ENCODE measurements around the gene ADAM10. TPM values are rescaled to one million over a fixed set of nuclear protein-coding genes. Genes with fewer than 3 reads are reported as not detected.

Gene ADAM10
- total and polyA plus RNA-seq, 2 donors (not counting 1 experiment from before 2014, with no cell fraction given), result 18.8 to 138 TPM

DNA sequence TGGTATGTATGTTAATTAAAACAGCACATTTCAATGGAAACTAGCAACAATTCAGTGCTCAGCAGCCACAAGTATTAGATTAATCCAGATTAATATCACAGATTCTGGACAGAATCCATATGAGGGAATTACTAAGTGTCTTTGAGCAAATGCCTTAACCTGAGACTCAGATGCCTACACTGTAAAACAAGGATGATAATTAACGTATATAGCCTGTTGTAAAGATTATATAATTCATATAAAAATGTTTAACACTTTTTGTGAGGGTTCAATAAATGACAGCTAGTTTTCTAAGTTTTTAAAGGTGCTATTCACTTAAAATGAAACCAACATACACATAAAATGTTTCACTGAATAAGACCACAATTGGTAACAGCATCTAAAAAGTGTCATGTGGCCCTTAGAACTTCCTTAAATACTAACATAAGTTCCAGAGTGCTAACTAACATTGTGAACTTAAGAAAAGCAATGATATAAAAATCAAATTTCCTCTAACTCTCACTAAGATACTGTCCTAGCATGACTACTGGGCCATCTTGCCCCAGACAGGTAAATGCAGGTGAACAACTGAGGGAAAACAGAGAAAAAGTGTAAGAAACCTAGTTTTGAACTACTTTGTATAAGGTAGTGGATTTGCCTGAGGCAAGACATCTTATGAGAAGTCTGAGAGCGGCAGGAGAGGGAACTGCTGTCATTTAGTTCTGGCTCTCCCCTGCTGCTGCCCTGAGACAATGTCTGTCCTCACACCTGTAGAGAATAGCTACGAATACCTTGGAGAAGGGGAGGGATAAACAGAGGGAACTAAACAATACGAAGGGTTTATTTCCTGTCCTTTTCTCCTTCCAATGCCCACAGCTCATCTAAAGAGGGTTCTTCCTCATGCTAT, 151.3 kb downstream of the ADAM10 start:
- intact Hi-C loops (cut with micrococcal nuclease), result no loop called here
- DNase-seq (no peak), ATAC-seq (ENCODE audit: low read depth) (no peak)
- no peak overlapping the region for H3K4me2 ChIP-seq (replicated peaks; ENCODE audit: low read depth, low read length, poor library complexity, severe bottlenecking)
- Mint-ChIP-seq H3K27me3 (no peaks in the 10 kb centered on the region), H3K4me3 (no peak overlapping the region), H3K9me3 (ENCODE audit: insufficient read depth) (no peaks in the 10 kb centered on the region), H3K27ac (no peak overlapping the region), H3K4me1 (no peaks in the 10 kb centered on the region)
- H3K4me3 ChIP-seq (ENCODE audit: control extremely low read depth in 1 of 5, extremely low read depth in 1 of 5, insufficient read depth in 1 of 5, low read depth in 2 of 5, low read length in 4 of 5), result no peak overlapping the region
- POLR2A ChIA-PET, result no interaction called here
- 100% methylated on average over 2 of the region's 4 CpGs for WGBS (ENCODE audit: insufficient coverage)
- no peaks in the 10 kb centered on the region for H3K9me3 ChIP-seq (ENCODE audit: control extremely low read depth in 1 of 3, control insufficient read depth in 2 of 3, insufficient read depth in 1 of 3, low read length in 2 of 3)
- no peak overlapping the region for H3K27ac ChIP-seq (ENCODE audit: low read length in 2 of 2)
- CTCF ChIA-PET, result no interaction called here
- H3K27me3 ChIP-seq (replicated peaks in 1 of 4; ENCODE audit: control extremely low read depth in 1 of 4, control insufficient read depth in 3 of 4, insufficient read depth in 4 of 4, low read length in 3 of 4), result no peaks in the 10 kb centered on the region
- H2AFZ ChIP-seq (ENCODE audit: insufficient read depth, low read depth, low read length, poor library complexity, severe bottlenecking), result no peak overlapping the region
- no peaks in the 10 kb centered on the region for H4K20me1 ChIP-seq (ENCODE audit: control insufficient read depth, insufficient read depth, low read length, poor library complexity, severe bottlenecking)
- no peaks in the 10 kb centered on the region for H3K4me1 ChIP-seq (ENCODE audit: control insufficient read depth in 2 of 2, insufficient read depth in 2 of 2, low read length in 2 of 2)
- no peaks in the 10 kb centered on the region for H3K79me2 ChIP-seq (ENCODE audit: control insufficient read depth, insufficient read depth, low read length)
- peaks cover 4 to 35% of the 10 kb centered on the region in 2 experiments for H3K36me3 ChIP-seq (replicated peaks in 1 of 2; ENCODE audit: control extremely low read depth in 1 of 2, control insufficient read depth in 1 of 2, extremely low read depth in 1 of 2, insufficient read depth in 2 of 2, low read length in 1 of 2)
- H3K9ac ChIP-seq (ENCODE audit: low read length), result no peak overlapping the region
- TF ChIP-seq EZH2 (IDR thresholded peaks at IDR 0.05; ENCODE audit: borderline replicate concordance, insufficient read depth, low read depth, low read length, poor library complexity, severe bottlenecking), result no peak
- TF ChIP-seq, protein P1, sequence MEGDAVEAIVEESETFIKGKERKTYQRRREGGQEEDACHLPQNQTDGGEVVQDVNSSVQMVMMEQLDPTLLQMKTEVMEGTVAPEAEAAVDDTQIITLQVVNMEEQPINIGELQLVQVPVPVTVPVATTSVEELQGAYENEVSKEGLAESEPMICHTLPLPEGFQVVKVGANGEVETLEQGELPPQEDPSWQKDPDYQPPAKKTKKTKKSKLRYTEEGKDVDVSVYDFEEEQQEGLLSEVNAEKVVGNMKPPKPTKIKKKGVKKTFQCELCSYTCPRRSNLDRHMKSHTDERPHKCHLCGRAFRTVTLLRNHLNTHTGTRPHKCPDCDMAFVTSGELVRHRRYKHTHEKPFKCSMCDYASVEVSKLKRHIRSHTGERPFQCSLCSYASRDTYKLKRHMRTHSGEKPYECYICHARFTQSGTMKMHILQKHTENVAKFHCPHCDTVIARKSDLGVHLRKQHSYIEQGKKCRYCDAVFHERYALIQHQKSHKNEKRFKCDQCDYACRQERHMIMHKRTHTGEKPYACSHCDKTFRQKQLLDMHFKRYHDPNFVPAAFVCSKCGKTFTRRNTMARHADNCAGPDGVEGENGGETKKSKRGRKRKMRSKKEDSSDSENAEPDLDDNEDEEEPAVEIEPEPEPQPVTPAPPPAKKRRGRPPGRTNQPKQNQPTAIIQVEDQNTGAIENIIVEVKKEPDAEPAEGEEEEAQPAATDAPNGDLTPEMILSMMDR (IDR thresholded peaks at IDR 0.05), result no peak

GRCh38 chr15:58595516-58596263, 153.8 kb downstream of the ADAM10 start:
- no peaks in the 10 kb centered on the region for H3K4me1 Mint-ChIP-seq
- CTCF ChIA-PET, result no interaction called here
- H3K4me3 ChIP-seq (ENCODE audit: control extremely low read depth in 1 of 5, extremely low read depth in 1 of 5, insufficient read depth in 1 of 5, low read depth in 2 of 5, low read length in 4 of 5), result no peak overlapping the region

More at GRCh38 chr15:58595516-58596263, 153.8 kb downstream of the ADAM10 start:
- Histone ChIP-seq H3K27ac (ENCODE audit: low read length in 2 of 2) (no peak overlapping the region), H3K4me1 (ENCODE audit: control insufficient read depth in 2 of 2, insufficient read depth in 2 of 2, low read length in 2 of 2) (no peaks in the 10 kb centered on the region), H3K27me3 (replicated peaks in 1 of 4; ENCODE audit: control extremely low read depth in 1 of 4, control insufficient read depth in 3 of 4, insufficient read depth in 4 of 4, low read length in 3 of 4) (no peaks in the 10 kb centered on the region), H3K9me3 (ENCODE audit: control extremely low read depth in 1 of 3, control insufficient read depth in 2 of 3, insufficient read depth in 1 of 3, low read length in 2 of 3) (no peaks in the 10 kb centered on the region), H3K9ac (ENCODE audit: low read length) (no peak overlapping the region), H3K79me2 (ENCODE audit: control insufficient read depth, insufficient read depth, low read length) (no peaks in the 10 kb centered on the region), H2AFZ (ENCODE audit: insufficient read depth, low read depth, low read length, poor library complexity, severe bottlenecking) (no peak overlapping the region), H3K36me3 (replicated peaks in 1 of 2; ENCODE audit: control extremely low read depth in 1 of 2, control insufficient read depth in 1 of 2, extremely low read depth in 1 of 2, insufficient read depth in 2 of 2, low read length in 1 of 2) (peaks cover 4 to 24% of the 10 kb centered on the region in 2 experiments), H4K20me1 (ENCODE audit: control insufficient read depth, insufficient read depth, low read length, poor library complexity, severe bottlenecking) (no peaks in the 10 kb centered on the region), H3K4me2 (replicated peaks; ENCODE audit: low read depth, low read length, poor library complexity, severe bottlenecking) (no peak overlapping the region)
- no CpG with 5 or more reads among the region's 3 CpGs for WGBS (ENCODE audit: insufficient coverage)
- intact Hi-C loops (cut with micrococcal nuclease), result no loop called here
- no peak for DNase-seq
- POLR2A ChIA-PET, result no interaction called here
- Mint-ChIP-seq H3K27ac (no peak overlapping the region), H3K9me3 (ENCODE audit: insufficient read depth) (no peaks in the 10 kb centered on the region), H3K27me3 (no peaks in the 10 kb centered on the region), H3K4me3 (no peak overlapping the region)
- no peak for ATAC-seq (ENCODE audit: low read depth)
- no peak for TF ChIP-seq EZH2 (IDR thresholded peaks at IDR 0.05; ENCODE audit: borderline replicate concordance, insufficient read depth, low read depth, low read length, poor library complexity, severe bottlenecking)
- TF ChIP-seq, protein P1 (IDR thresholded peaks at IDR 0.05), result no peak
